Measurements from ENCODE around the gene NAT8L.

The NAT8L gene

GRCh38 chr4:2045518-2045951 is 13.6 kb upstream of the NAT8L start:
- no peak for DNase-seq (ENCODE audit: low read depth in 1 of 2, low spot score in 1 of 2)

GRCh38 chr4:2046031-2046961 is 12.8 kb upstream of the NAT8L start:
- DNase-seq (ENCODE audit: low read depth in 1 of 2, low spot score in 1 of 2): no peak

- no peak for DNase-seq (ENCODE audit: low read depth in 1 of 2, low spot score in 1 of 2)
Measured at GRCh38 chr4:2047031-2047660, 12.0 kb upstream of the NAT8L start.

GRCh38 chr4:2047781-2048581 is 11.1 kb upstream of the NAT8L start:
- no peak for DNase-seq (ENCODE audit: low read depth in 1 of 2, low spot score in 1 of 2)

- DNase-seq (ENCODE audit: low read depth in 1 of 2, low spot score in 1 of 2): no peak
Measured at GRCh38 chr4:2048831-2049230, 10.3 kb upstream of the NAT8L start.

- DNase-seq (ENCODE audit: low read depth in 1 of 2, low spot score in 1 of 2): no peak
Measured at GRCh38 chr4:2049381-2049780, 9.7 kb upstream of the NAT8L start.

- no peak for DNase-seq (ENCODE audit: low read depth in 1 of 2, low spot score in 1 of 2)
Measured at GRCh38 chr4:2049811-2050210, 9.3 kb upstream of the NAT8L start.

- no peak for DNase-seq (ENCODE audit: low read depth in 1 of 2, low spot score in 1 of 2)
Measured at GRCh38 chr4:2051086-2051485, 8.0 kb upstream of the NAT8L start.

- no peak for DNase-seq (ENCODE audit: low read depth in 1 of 2, low spot score in 1 of 2)
Measured at GRCh38 chr4:2054217-2054616, 4.9 kb upstream of the NAT8L start.

GRCh38 chr4:2057382-2058065 is 1.6 kb upstream of the NAT8L start:
- no peak for DNase-seq (ENCODE audit: low read depth in 1 of 2, low spot score in 1 of 2)

GRCh38 chr4:2058264-2059045 is 672 bp upstream of the NAT8L start:
- no peak for DNase-seq (ENCODE audit: low read depth in 1 of 2, low spot score in 1 of 2)

GRCh38 chr4:2059726-2060602 is 837 bp downstream of the NAT8L start:
- DNase-seq (ENCODE audit: low read depth in 1 of 2, low spot score in 1 of 2): no peak

- no peak for DNase-seq (ENCODE audit: low read depth in 1 of 2, low spot score in 1 of 2)
Measured at GRCh38 chr4:2060611-2061185, 1.6 kb downstream of the NAT8L start.

- no peak for DNase-seq (ENCODE audit: low read depth in 1 of 2, low spot score in 1 of 2)
Measured at GRCh38 chr4:2061186-2062131, 2.3 kb downstream of the NAT8L start.

GRCh38 chr4:2062168-2062807 is 3.2 kb downstream of the NAT8L start:
- no peak for DNase-seq (ENCODE audit: low read depth in 1 of 2, low spot score in 1 of 2)

GRCh38 chr4:2062808-2063524 is 3.8 kb downstream of the NAT8L start:
- no peak for DNase-seq (ENCODE audit: low read depth in 1 of 2, low spot score in 1 of 2)

Data from activated T-helper 1 cell treated with anti-CD3 and anti-CD28 coated beads, Interleukin-2, amount 50 U/mL, for 16 hours (primary cell).